WERI-Rb-1 (cell line): ENCODE measurements around the gene KRT36.

ENCODE experiments used
- DNase-seq: peaks from one replicate; pipeline ENCODE4 v3.0.0-alpha.2; 2020
- H3K27ac ChIP-seq: fragments of 250-450 bp; sonication (Bioruptor Pico); 2 replicates; pipeline ENCODE4 v1.5.1; 2020; ENCODE audit warnings: mild to moderate bottlenecking, moderate library complexity
- H3K27me3 ChIP-seq: fragments of 250-450 bp; sonication (Bioruptor Pico); 2 replicates; pipeline ENCODE4 v1.5.1; 2021; ENCODE audit warnings: mild to moderate bottlenecking, low read depth, moderate library complexity; ENCODE audit not compliant: insufficient read depth, severe bottlenecking
- H3K36me3 ChIP-seq: fragments of 250-450 bp; sonication (Bioruptor Pico); 2 replicates; pipeline ENCODE4 v1.5.1; 2020; ENCODE audit warnings: mild to moderate bottlenecking, moderate library complexity
- H3K4me3 ChIP-seq: 2 replicates; pipeline ENCODE4 v1.5.1; 2011; ENCODE audit warnings: low read depth, mild to moderate bottlenecking, control low read depth, low read length
- H3K9me3 ChIP-seq: fragments of 250-450 bp; sonication (Bioruptor Pico); 2 replicates; pipeline ENCODE4 v1.5.1; 2021; ENCODE audit warnings: mild to moderate bottlenecking, moderate library complexity; ENCODE audit not compliant: severe bottlenecking
- TF ChIP-seq, protein P1 (sequence below): IDR thresholded peaks from 2 replicates; pipeline ENCODE4 v1.5.1; 2011; ENCODE audit warnings: low read depth, mild to moderate bottlenecking, control low read depth, inconsistent platforms, low read length

The KRT36 gene

DNA sequence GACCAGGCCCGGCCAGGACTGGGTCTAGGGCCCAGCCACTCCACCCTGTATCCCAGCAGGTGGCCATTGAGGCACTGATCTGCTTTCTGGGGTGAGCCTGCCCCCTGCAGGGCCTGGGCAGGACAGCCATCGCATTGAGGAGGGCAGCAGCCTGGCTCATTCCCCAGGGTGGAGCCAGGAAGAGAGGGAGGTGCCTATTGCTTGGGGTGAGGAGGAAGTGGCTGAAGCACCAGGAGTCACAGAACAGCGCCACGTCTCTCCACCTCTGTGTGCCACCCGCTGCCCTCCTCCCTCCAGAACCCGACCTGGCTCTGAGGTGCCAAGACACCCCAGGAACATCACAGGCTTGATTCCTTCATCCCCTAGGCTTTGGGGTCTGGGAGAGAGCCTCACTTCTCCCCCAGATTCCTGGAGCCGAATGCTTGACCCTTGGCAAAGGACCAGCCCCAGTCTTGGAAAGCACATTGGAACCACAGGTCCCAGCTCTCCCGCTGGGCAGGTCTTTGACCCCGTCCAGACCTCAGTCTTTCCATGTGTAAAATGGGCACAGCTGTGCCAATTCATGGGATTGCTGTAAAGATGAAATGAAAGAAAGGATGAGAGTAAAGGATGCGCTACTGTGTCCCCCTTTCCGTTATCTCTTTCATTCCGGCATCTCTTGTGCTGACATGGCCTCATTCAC, 7.2 kb upstream of the KRT36 start:
- Histone ChIP-seq H3K27ac (no peak overlapping the region), H3K9me3 (peaks cover 2% of the 10 kb centered on the region), H3K27me3 (peaks cover 8% of the 10 kb centered on the region), H3K36me3 (no peaks in the 10 kb centered on the region), H3K4me3 (no peak overlapping the region)
- peak; percentile 79 for DNase-seq
- TF ChIP-seq, protein P1, sequence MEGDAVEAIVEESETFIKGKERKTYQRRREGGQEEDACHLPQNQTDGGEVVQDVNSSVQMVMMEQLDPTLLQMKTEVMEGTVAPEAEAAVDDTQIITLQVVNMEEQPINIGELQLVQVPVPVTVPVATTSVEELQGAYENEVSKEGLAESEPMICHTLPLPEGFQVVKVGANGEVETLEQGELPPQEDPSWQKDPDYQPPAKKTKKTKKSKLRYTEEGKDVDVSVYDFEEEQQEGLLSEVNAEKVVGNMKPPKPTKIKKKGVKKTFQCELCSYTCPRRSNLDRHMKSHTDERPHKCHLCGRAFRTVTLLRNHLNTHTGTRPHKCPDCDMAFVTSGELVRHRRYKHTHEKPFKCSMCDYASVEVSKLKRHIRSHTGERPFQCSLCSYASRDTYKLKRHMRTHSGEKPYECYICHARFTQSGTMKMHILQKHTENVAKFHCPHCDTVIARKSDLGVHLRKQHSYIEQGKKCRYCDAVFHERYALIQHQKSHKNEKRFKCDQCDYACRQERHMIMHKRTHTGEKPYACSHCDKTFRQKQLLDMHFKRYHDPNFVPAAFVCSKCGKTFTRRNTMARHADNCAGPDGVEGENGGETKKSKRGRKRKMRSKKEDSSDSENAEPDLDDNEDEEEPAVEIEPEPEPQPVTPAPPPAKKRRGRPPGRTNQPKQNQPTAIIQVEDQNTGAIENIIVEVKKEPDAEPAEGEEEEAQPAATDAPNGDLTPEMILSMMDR, result peak; percentile 93

DNA sequence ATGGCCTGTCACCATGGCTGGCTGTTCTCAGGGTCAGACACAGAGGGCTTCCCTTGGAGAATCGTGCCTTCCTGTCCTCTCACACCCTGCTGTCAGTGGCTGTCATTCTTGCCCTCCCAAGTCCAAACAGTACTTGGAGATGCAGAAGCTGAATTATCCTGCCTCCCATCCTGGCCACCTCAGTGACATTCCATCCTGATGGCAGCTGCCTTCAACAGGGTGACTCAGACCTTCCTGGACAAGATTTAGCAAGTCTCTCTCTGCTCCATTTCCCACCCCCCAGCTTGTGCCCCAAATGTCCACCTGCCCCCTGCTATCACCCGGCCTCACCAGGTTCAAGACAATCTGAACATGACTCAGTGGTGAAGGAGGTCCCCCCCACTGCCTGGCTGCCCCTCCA, 4.8 kb upstream of the KRT36 start:
- H3K4me3 ChIP-seq, result no peak overlapping the region
- H3K36me3 ChIP-seq, result no peaks in the 10 kb centered on the region
- peaks cover 2% of the 10 kb centered on the region for H3K9me3 ChIP-seq
- H3K27me3 ChIP-seq, result peaks cover 8% of the 10 kb centered on the region
- DNase-seq, result no peak
- H3K27ac ChIP-seq, result no peak overlapping the region
- TF ChIP-seq, protein P1, result no peak

DNA sequence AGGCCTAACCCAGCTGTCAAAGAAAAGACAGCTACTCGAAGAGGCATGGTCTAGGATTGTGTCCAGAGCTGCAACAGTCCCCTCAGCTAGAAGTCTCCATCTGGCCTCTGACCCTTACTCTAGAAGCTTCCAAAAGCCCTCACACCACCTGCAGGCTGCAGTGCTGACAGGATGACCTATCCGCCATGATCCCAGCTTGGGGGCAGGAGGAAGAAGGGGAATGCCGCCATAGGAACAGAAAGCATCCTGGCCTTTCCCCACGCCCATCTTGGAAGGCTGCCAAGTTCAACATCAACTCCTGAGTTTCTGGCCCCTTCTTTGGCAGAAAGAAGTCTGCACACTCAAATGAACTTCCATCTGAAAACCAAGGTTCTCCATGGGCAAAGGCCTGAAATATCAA, 3.1 kb upstream of the KRT36 start:
- no peak overlapping the region for H3K27ac ChIP-seq

DNA sequence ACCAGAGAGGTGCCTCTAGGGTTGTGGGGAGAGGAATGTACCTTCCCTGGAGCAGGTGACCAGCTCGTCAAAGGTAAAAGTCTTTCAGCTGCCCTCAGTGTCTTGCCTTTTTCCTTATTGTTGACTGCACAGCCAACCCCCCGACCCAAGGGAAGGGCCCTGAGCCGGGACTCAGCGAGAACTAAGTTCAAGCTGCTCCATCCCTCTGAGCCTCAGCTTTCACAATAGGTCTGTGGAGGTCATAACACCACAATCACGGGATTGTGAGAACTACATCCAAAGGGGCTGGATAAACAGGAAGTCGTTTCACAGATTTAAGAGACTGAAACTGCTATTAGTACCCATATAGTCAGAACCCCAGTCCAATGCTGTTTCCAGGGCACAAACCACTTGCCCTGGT, 2.6 kb upstream of the KRT36 start:
- Histone ChIP-seq H3K4me3 (no peak overlapping the region), H3K27me3 (peaks cover 8% of the 10 kb centered on the region), H3K9me3 (no peaks in the 10 kb centered on the region), H3K36me3 (no peaks in the 10 kb centered on the region), H3K27ac (no peak overlapping the region)
- TF ChIP-seq, protein P1, result no peak
- no peak for DNase-seq

More for the DNA sequence above, 3.1 kb upstream of the KRT36 start:
- no peaks in the 10 kb centered on the region for H3K9me3 ChIP-seq
- H3K27me3 ChIP-seq, result peaks cover 8% of the 10 kb centered on the region
- TF ChIP-seq, protein P1, result no peak
- no peaks in the 10 kb centered on the region for H3K36me3 ChIP-seq
- H3K4me3 ChIP-seq, result no peak overlapping the region
- no peak for DNase-seq

DNA sequence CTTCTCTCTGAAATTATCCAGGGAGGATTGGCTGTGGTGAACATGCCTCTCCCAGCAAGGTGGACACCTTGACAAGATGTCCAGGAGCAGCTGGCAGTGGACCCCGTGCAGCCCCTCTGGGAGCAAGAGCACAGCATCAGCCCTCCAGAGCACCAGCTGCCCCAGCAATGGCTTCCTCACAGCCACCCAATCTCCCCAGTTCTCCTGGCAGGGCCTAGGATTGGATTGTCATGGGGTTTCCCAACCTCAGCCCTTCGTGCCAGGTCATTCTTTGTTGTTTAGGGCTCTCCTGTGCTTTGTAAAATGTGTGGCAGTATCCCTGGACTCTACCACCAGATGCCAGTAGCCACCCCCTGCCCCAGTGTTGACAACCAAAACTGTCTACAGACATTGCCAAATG, 1.8 kb upstream of the KRT36 start:
- Histone ChIP-seq H3K27ac (no peak overlapping the region), H3K9me3 (no peaks in the 10 kb centered on the region), H3K36me3 (no peaks in the 10 kb centered on the region), H3K27me3 (peaks cover 10% of the 10 kb centered on the region), H3K4me3 (no peak overlapping the region)
- TF ChIP-seq, protein P1, result no peak
- DNase-seq, result no peak
